CD14-positive monocyte (primary cell): ENCODE data around the gene PCSK7. TPM values are rescaled to one million over a fixed set of nuclear protein-coding genes. Genes with fewer than 3 reads are reported as not detected.

Experiments
- DNase-seq, 3 donors: peaks; one replicate each; pipeline ENCODE4 v3.0.0-alpha.2; 2011 to 2022
- H2AFZ ChIP-seq: 2 replicates; pipeline ENCODE4 v1.6.0; 2012; ENCODE audit warnings: mild to moderate bottlenecking, low read depth, low read length, inconsistent platforms; ENCODE audit not compliant: insufficient read depth, poor library complexity, severe bottlenecking
- H3K27ac ChIP-seq, 2 donors: 1 replicate in 1 of 2; 2 replicates in 1 of 2; pipeline ENCODE4 v1.5.1; 2012 to 2013; ENCODE audit warnings: low read length in 2 of 2, control low read depth in 1 of 2, inconsistent platforms in 1 of 2, low read depth in 1 of 2, mild to moderate bottlenecking in 1 of 2
- H3K27me3 ChIP-seq, 2 donors: one replicate each; pipeline versions ENCODE4 v1.6.0 to v1.6.1; 2011 to 2013; ENCODE audit warnings: low read length in 2 of 2; ENCODE audit not compliant: control insufficient read depth in 2 of 2, insufficient read depth in 2 of 2
- H3K36me3 ChIP-seq, 2 donors: replicated peaks in 1 of 2; 1 replicate in 1 of 2; 2 replicates in 1 of 2; pipeline versions ENCODE4 v1.5.1 to v1.6.1; 2012 to 2013; ENCODE audit warnings: low read length in 2 of 2, control low read depth in 1 of 2, inconsistent platforms in 1 of 2, mild to moderate bottlenecking in 1 of 2; ENCODE audit not compliant: insufficient read depth in 2 of 2, control insufficient read depth in 1 of 2
- H3K4me1 ChIP-seq, 2 donors: 1 replicate in 1 of 2; 2 replicates in 1 of 2; pipeline versions ENCODE4 v1.5.1 to v1.6.1; 2012 to 2013; ENCODE audit warnings: low read length in 2 of 2, control low read depth in 1 of 2, inconsistent platforms in 1 of 2, mild to moderate bottlenecking in 1 of 2, moderate library complexity in 1 of 2; ENCODE audit not compliant: insufficient read depth in 2 of 2, control insufficient read depth in 1 of 2
- H3K4me2 ChIP-seq: replicated peaks from 2 replicates; pipeline ENCODE3; 2012; ENCODE audit warnings: low read length, moderate library complexity, mild to moderate bottlenecking; ENCODE audit not compliant: poor library complexity, severe bottlenecking; ENCODE audit errors: extremely low read depth
- H3K4me3 ChIP-seq, 3 experiments: fragments of 200-600 bp in 1 of 3; sonication (generic) in 1 of 3; replicated peaks in 1 of 3; 1 replicate in 2 of 3; 2 replicates in 1 of 3; pipeline ENCODE4 v1.5.1; 2011 to 2013; ENCODE audit warnings: low read length in 3 of 3, mild to moderate bottlenecking in 3 of 3, control low read depth in 2 of 3, low read depth in 2 of 3, inconsistent platforms in 1 of 3, moderate library complexity in 1 of 3
- H3K79me2 ChIP-seq: 2 replicates; pipeline ENCODE4 v1.6.0; 2012; ENCODE audit warnings: mild to moderate bottlenecking, control low read depth, inconsistent platforms, low read length, moderate library complexity; ENCODE audit not compliant: insufficient read depth
- H3K9ac ChIP-seq: 2 replicates; pipeline ENCODE4 v1.6.0; 2017; ENCODE audit warnings: low read length, mild to moderate bottlenecking; ENCODE audit not compliant: insufficient read depth, poor library complexity, severe bottlenecking
- H3K9me3 ChIP-seq, 2 donors: replicated peaks in 1 of 2; 1 replicate in 1 of 2; 2 replicates in 1 of 2; pipeline versions ENCODE4 v1.5.1 to v1.6.1; 2012 to 2013; ENCODE audit warnings: low read length in 2 of 2, control low read depth in 1 of 2; ENCODE audit not compliant: control insufficient read depth in 1 of 2, insufficient read depth in 1 of 2
- H4K20me1 ChIP-seq: 2 replicates; pipeline ENCODE4 v1.6.0; 2012; ENCODE audit warnings: mild to moderate bottlenecking, low read length, control low read depth, moderate library complexity; ENCODE audit not compliant: insufficient read depth
- H3K27ac Mint-ChIP-seq, 7 donors: one replicate each; pipeline ENCODE4 v1.8.0; 2020; ENCODE audit warnings: mild to moderate bottlenecking in 7 of 7, mixed read lengths in 7 of 7, moderate library complexity in 6 of 7, inconsistent platforms in 2 of 7
- H3K27me3 Mint-ChIP-seq, 3 donors: one replicate each; pipeline ENCODE4 v1.8.0; 2021 to 2022; ENCODE audit warnings: low read depth in 3 of 3, mild to moderate bottlenecking in 3 of 3, mixed read lengths in 3 of 3, moderate library complexity in 3 of 3, inconsistent platforms in 1 of 3
- H3K36me3 Mint-ChIP-seq, 2 donors: one replicate each; pipeline ENCODE4 v1.8.0; 2020; ENCODE audit warnings: mixed read lengths in 2 of 2, inconsistent platforms in 1 of 2, mild to moderate bottlenecking in 1 of 2
- H3K4me1 Mint-ChIP-seq: one replicate; pipeline ENCODE4 v1.8.0; 2020; ENCODE audit warnings: mild to moderate bottlenecking, mixed read lengths
- H3K4me3 Mint-ChIP-seq, 2 donors: one replicate each; pipeline ENCODE4 v1.8.0; 2020; ENCODE audit warnings: mild to moderate bottlenecking in 2 of 2, mixed read lengths in 2 of 2, moderate library complexity in 1 of 2
- H3K9me3 Mint-ChIP-seq, 7 donors: one replicate each; pipeline ENCODE4 v1.8.0; 2020 to 2022; ENCODE audit warnings: mixed read lengths in 7 of 7, mild to moderate bottlenecking in 6 of 7, moderate library complexity in 6 of 7, inconsistent platforms in 2 of 7
- WGBS: methylation state at CpG from one replicate; pipeline ENCODE4 v1.1.5; 2013; ENCODE audit warnings: missing lambda C conversion rate; ENCODE audit not compliant: insufficient coverage; 5-methylcytosine and 5-hydroxymethylcytosine counted together
- intact Hi-C, 2 donors: fragments of 100-400 bp; cut with micrococcal nuclease; formaldehyde crosslinking; loops; one replicate each; pipeline versions ENCODE4 v1.15.0 to v1.15.1; 2023
- polyA plus RNA-seq, 3 donors: library from polyadenylated mRNA; depleted of rRNA in 1 of 3; unstranded in 2 of 3; stranded (reverse) in 1 of 3; fragments of 300-500 nt in 2 of 3; fragments of >200 nt in 1 of 3; fragmentation: Illumina TruSeq in 2 of 3; gene quantifications; 1 replicate in 2 of 3; 2 replicates in 1 of 3; pipeline ENCODE4 v1.2.3, GENCODE V29; 2012 to 2021
- TF ChIP-seq, protein P1 (sequence below): fragments of 200-600 bp; IDR thresholded peaks from one replicate; pipeline ENCODE4 v1.8.0; 2022; ENCODE audit warnings: antibody characterized with exemption, mild to moderate bottlenecking

Gene PCSK7
- polyA plus RNA-seq, 3 donors, result 6.1 to 93.8 (median 9.5) TPM

DNA sequence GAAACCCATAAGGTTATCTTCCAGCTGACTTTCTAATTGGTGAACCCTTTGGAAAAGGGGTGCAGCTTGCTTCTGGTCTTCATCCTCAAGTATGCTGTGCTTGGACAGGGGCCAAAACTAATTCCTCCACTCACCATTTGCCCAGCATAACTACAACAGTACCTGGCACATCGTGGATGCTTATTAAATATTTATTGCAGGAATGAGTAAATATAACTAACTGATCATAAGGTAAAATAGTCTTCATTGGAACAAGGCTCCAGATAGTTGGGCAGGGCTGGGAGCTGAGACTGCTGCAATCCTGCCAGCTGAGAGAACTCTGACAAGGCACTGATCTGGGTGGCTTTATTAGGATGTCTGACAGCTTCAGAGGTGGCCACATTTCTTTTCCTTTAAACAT lies 55.7 kb downstream of the PCSK7 start:
- H3K9me3 Mint-ChIP-seq, result no peaks in the 10 kb centered on the region
- H3K79me2 ChIP-seq, result peaks cover 19% of the 10 kb centered on the region
- H2AFZ ChIP-seq, result no peak overlapping the region
- no peak overlapping the region for H3K27ac ChIP-seq
- no peak overlapping the region for H3K4me3 ChIP-seq
- H4K20me1 ChIP-seq, result no peaks in the 10 kb centered on the region
- H3K9me3 ChIP-seq, result no peaks in the 10 kb centered on the region
- H3K9ac ChIP-seq, result no peak overlapping the region
- H3K27ac Mint-ChIP-seq, result no peak overlapping the region
- H3K27me3 ChIP-seq, result no peaks in the 10 kb centered on the region
- DNase-seq, result no peak
- intact Hi-C loops, result no loop called here
- H3K4me3 Mint-ChIP-seq, result no peak overlapping the region
- peaks cover 24 to 32% of the 10 kb centered on the region in 2 donors for H3K4me1 ChIP-seq
- H3K4me2 ChIP-seq, result no peak overlapping the region
- peaks cover 6 to 16% of the 10 kb centered on the region in 2 donors for H3K36me3 Mint-ChIP-seq
- H3K4me1 Mint-ChIP-seq, result peaks cover 31% of the 10 kb centered on the region
- no peaks in the 10 kb centered on the region for H3K27me3 Mint-ChIP-seq
- TF ChIP-seq, protein P1, sequence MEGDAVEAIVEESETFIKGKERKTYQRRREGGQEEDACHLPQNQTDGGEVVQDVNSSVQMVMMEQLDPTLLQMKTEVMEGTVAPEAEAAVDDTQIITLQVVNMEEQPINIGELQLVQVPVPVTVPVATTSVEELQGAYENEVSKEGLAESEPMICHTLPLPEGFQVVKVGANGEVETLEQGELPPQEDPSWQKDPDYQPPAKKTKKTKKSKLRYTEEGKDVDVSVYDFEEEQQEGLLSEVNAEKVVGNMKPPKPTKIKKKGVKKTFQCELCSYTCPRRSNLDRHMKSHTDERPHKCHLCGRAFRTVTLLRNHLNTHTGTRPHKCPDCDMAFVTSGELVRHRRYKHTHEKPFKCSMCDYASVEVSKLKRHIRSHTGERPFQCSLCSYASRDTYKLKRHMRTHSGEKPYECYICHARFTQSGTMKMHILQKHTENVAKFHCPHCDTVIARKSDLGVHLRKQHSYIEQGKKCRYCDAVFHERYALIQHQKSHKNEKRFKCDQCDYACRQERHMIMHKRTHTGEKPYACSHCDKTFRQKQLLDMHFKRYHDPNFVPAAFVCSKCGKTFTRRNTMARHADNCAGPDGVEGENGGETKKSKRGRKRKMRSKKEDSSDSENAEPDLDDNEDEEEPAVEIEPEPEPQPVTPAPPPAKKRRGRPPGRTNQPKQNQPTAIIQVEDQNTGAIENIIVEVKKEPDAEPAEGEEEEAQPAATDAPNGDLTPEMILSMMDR, result no peak
- WGBS, result no CpG with 5 or more reads among the region's 1 CpG
- peaks cover 3 to 8% of the 10 kb centered on the region in 2 donors for H3K36me3 ChIP-seq

DNA sequence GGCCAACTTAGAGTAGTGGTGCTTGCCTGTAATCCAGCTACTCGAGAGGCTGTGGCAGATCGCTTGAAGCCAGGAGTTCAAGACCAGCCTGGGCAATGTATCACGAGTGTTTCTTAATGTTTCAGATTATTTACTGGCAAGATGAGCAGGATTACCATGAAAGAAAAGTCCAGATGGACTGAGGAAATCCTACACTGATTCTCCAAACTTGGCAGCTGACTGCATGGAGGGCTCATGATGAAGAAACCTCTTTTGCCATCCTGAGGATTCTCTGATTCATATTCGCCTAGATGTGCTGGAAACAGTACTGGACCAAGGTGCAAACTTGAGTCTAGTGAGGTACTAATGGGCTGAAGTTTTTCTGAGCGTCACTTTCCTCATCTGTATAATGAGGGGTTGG lies 56.1 kb downstream of the PCSK7 start:
- peaks cover 20 to 27% of the 10 kb centered on the region in 2 donors for H3K4me1 ChIP-seq
- peaks cover 0 to 3% (median 0%) of the 10 kb centered on the region in 7 donors for H3K9me3 Mint-ChIP-seq
- H3K36me3 Mint-ChIP-seq, result peaks cover 6 to 17% of the 10 kb centered on the region in 2 donors
- no peak overlapping the region for H3K9ac ChIP-seq
- 100% methylated on average over 3 of the region's 5 CpGs for WGBS
- peaks cover 27% of the 10 kb centered on the region for H3K4me1 Mint-ChIP-seq
- H3K4me3 ChIP-seq, result no peak overlapping the region
- TF ChIP-seq, protein P1, result no peak
- H3K27ac ChIP-seq, result no peak overlapping the region
- DNase-seq, result no peak
- no peaks in the 10 kb centered on the region for H3K27me3 Mint-ChIP-seq
- H3K4me2 ChIP-seq, result no peak overlapping the region
- no peak overlapping the region for H3K4me3 Mint-ChIP-seq
- H3K9me3 ChIP-seq, result no peaks in the 10 kb centered on the region
- peaks cover 7 to 13% of the 10 kb centered on the region in 2 donors for H3K36me3 ChIP-seq
- H3K27ac Mint-ChIP-seq, result peak overlapping the region in 1 of 7 donors; percentile 23
- H3K27me3 ChIP-seq, result no peaks in the 10 kb centered on the region
- H4K20me1 ChIP-seq, result peaks cover under 1% of the 10 kb centered on the region
- intact Hi-C loops, result no loop called here
- peaks cover 16% of the 10 kb centered on the region for H3K79me2 ChIP-seq
- no peak overlapping the region for H2AFZ ChIP-seq
